ENCODE measurements around the gene EXOC3L4. TPM values are rescaled to one million over a fixed set of nuclear protein-coding genes. Genes with fewer than 3 reads are reported as not detected.

The EXOC3L4 gene
- total RNA-seq, 1 experiment from 2014 or later = 1.7 TPM

- Histone ChIP-seq H3K9me2 (ENCODE audit: insufficient read depth) (no peaks in the 10 kb centered on the region), H3K27me3 (ENCODE audit: insufficient read depth, low read depth) (no peaks in the 10 kb centered on the region), H3K27ac (no peak overlapping the region), H3K4me2 (no peak overlapping the region), H4K20me1 (ENCODE audit: insufficient read depth) (no peaks in the 10 kb centered on the region), H3K4me3 (no peak overlapping the region), H3K4me1 (replicated peaks; ENCODE audit: insufficient read depth) (peaks cover 6% of the 10 kb centered on the region), H3K79me2 (ENCODE audit: low read depth) (no peaks in the 10 kb centered on the region), H3K9me3 (ENCODE audit: insufficient read depth, low read depth) (no peaks in the 10 kb centered on the region; the same call in 1 of the 2 replicates), H2AFZ (no peak overlapping the region), H3F3A (ENCODE audit: insufficient read depth, low read depth) (peaks cover 13% of the 10 kb centered on the region; the same call in 1 of the 2 replicates), H3K36me3 (ENCODE audit: low read depth) (no peaks in the 10 kb centered on the region)
- BruUV-seq (replicated peaks) = no TSS peak
- ChIA-PET POLR2A (ENCODE audit: unreplicated experiment) (no interaction called here), CTCF (interaction anchor here (0.5 to 1.2 kb wide), 7 partner anchors 9 to 110 kb away, joined by 3 to 14 read pairs (median 6); no protein-coding TSS in a partner anchor)
- intact Hi-C loops (cut with micrococcal nuclease; ENCODE audit: unreplicated experiment) = no loop called here
- TF ChIP-seq EZH2 (IDR thresholded peaks at IDR 0.05; ENCODE audit: low read depth) (no peak), CTCF (conservative IDR thresholded peaks at IDR 0.05) (no peak)
- no peak for DNase-seq
Observed at GRCh38 chr14:103086771-103087342, 7.7 kb upstream of the EXOC3L4 start.

GRCh38 chr14:103087343-103087835, 7.1 kb upstream of the EXOC3L4 start:
- Histone ChIP-seq H3K4me1 (replicated peaks; ENCODE audit: insufficient read depth) (peaks cover 6% of the 10 kb centered on the region), H3F3A (ENCODE audit: insufficient read depth, low read depth) (peaks cover 18% of the 10 kb centered on the region; the same call in 1 of the 2 replicates), H3K79me2 (ENCODE audit: low read depth) (no peaks in the 10 kb centered on the region), H3K27ac (no peak overlapping the region), H4K20me1 (ENCODE audit: insufficient read depth) (no peaks in the 10 kb centered on the region), H3K9me2 (ENCODE audit: insufficient read depth) (no peaks in the 10 kb centered on the region), H2AFZ (no peak overlapping the region), H3K27me3 (ENCODE audit: insufficient read depth, low read depth) (no peaks in the 10 kb centered on the region), H3K9me3 (ENCODE audit: insufficient read depth, low read depth) (no peaks in the 10 kb centered on the region), H3K36me3 (ENCODE audit: low read depth) (no peaks in the 10 kb centered on the region), H3K4me3 (no peak overlapping the region), H3K4me2 (no peak overlapping the region)
- DNase-seq = no peak
- TF ChIP-seq EZH2 (IDR thresholded peaks at IDR 0.05; ENCODE audit: low read depth) (no peak), CTCF (conservative IDR thresholded peaks at IDR 0.05) (no peak)
- ChIA-PET POLR2A (ENCODE audit: unreplicated experiment) (interaction anchor here (0.6 kb wide), 1 partner anchor 215 kb away, joined by 19 read pairs; no protein-coding TSS in a partner anchor), CTCF (interaction anchor here (0.6 to 1.2 kb wide), 2 partner anchors 9 to 203 kb away, joined by 3 to 6 read pairs; no protein-coding TSS in a partner anchor)
- intact Hi-C loops (cut with micrococcal nuclease; ENCODE audit: unreplicated experiment) = no loop called here
- no TSS peak for BruUV-seq (replicated peaks)

GRCh38 chr14:103088921-103089320, 5.6 kb upstream of the EXOC3L4 start:
- H3K9me2 ChIP-seq (ENCODE audit: insufficient read depth) = no peaks in the 10 kb centered on the region
- no peaks in the 10 kb centered on the region for H4K20me1 ChIP-seq (ENCODE audit: insufficient read depth)
- H3K36me3 ChIP-seq (ENCODE audit: low read depth) = no peaks in the 10 kb centered on the region
- no peaks in the 10 kb centered on the region for H3K79me2 ChIP-seq (ENCODE audit: low read depth)
- no peak overlapping the region for H3K4me2 ChIP-seq
- no peak overlapping the region for H3K4me3 ChIP-seq
- H2AFZ ChIP-seq = no peak overlapping the region
- H3K9me3 ChIP-seq (ENCODE audit: insufficient read depth, low read depth) = no peaks in the 10 kb centered on the region
- intact Hi-C loops (cut with micrococcal nuclease; ENCODE audit: unreplicated experiment) = no loop called here
- peaks cover 23% of the 10 kb centered on the region; the same call in 1 of the 2 replicates for H3F3A ChIP-seq (ENCODE audit: insufficient read depth, low read depth)
- ChIA-PET CTCF (no interaction called here), POLR2A (ENCODE audit: unreplicated experiment) (no interaction called here)
- no peak for TF ChIP-seq EZH2 (IDR thresholded peaks at IDR 0.05; ENCODE audit: low read depth)
- TF ChIP-seq CTCF (conservative IDR thresholded peaks at IDR 0.05) = no peak
- no peak overlapping the region for H3K27ac ChIP-seq
- DNase-seq = no peak
- H3K27me3 ChIP-seq (ENCODE audit: insufficient read depth, low read depth) = no peaks in the 10 kb centered on the region
- peaks cover 6% of the 10 kb centered on the region for H3K4me1 ChIP-seq (replicated peaks; ENCODE audit: insufficient read depth)
- no TSS peak for BruUV-seq (replicated peaks)
